DOHH2 (cell line): ENCODE measurements around the gene PTCH1.

ENCODE experiments used
- CTCF ChIP-seq: fragments of 200-600 bp; sonication (generic); IDR thresholded peaks from one replicate; pipeline ENCODE4 v1.5.1; 2014; ENCODE audit warnings: antibody characterized with exemption, mild to moderate bottlenecking, low read depth, low read length; ENCODE audit not compliant: poor library complexity, severe bottlenecking
- EZH2phosphoT487 ChIP-seq: fragments of 200-600 bp; sonication (generic); IDR thresholded peaks from 2 replicates; pipeline ENCODE4 v1.6.1; 2017; ENCODE audit warnings: borderline replicate concordance, mild to moderate bottlenecking, antibody characterized with exemption, low read length, moderate library complexity, mixed read lengths

- TF ChIP-seq EZH2phosphoT487, result no peak
- TF ChIP-seq CTCF, result no peak
These were observed 85.5 kb downstream of the PTCH1 start for GRCh38 chr9:95431286-95431685.
